A549 (cell line): Measurements from ENCODE around the gene VWA8. TPM values are rescaled to one million over a fixed set of nuclear protein-coding genes. Genes with fewer than 3 reads are reported as not detected.
"Not testable (repeated sequence)": the region's sequence is repeated elsewhere in the genome, so short reads cannot be mapped to it uniquely, and the experiment has no call there.

Source experiments
- ATAC-seq, 2 experiments: fragments of 200-7000 bp in 1 of 2; fragments of >200 bp in 1 of 2; cut with Nextera tagmentation in 1 of 2; cut with Tn5 transposase in 1 of 2; 3 replicates each; pipeline versions ENCODE4 v1.8.0 to v1.9.1; 2018 to 2020; ENCODE audit warnings: mild to moderate bottlenecking in 1 of 2, moderate library complexity in 1 of 2
- CTCF ChIA-PET: fragments of 300-600 bp; sonication (Branson Sonifier 250); formaldehyde crosslinking; extraction: SDS; loops from one replicate; lab custom pipeline; 2021; ENCODE audit warnings: antibody characterized with exemption, inconsistent platforms; lab: Yijun Ruan, JAX
- POLR2A ChIA-PET: fragments of 350-600 bp; formaldehyde crosslinking; extraction: SDS; loops from one replicate; lab custom pipeline; 2021; ENCODE audit warnings: antibody characterized with exemption, inconsistent platforms; lab: Yijun Ruan, JAX
- DNase-seq, 2 experiments: peaks; one replicate each; pipeline versions ENCODE4 v3.0.0 to v3.0.0-alpha.2; 2011 to 2016; ENCODE audit warnings: low read depth in 1 of 2, low spot score in 1 of 2
- FAIRE-seq: peaks from 2 replicates; lab custom pipeline; 2011; peaks lifted over from hg19 to GRCh38; lab: Jason Lieb, UNC
- H3K27ac ChIP-seq, 2 experiments: fragments of >200 bp; sonication (Bioruptor Twin); formaldehyde crosslinking; 3 replicates each; pipeline ENCODE4 v1.5.1; 2016 to 2017
- H3K4me1 ChIP-seq: fragments of >200 bp; sonication (Bioruptor Twin); formaldehyde crosslinking; 3 replicates; pipeline ENCODE4 v1.6.1; 2016
- H3K4me2 ChIP-seq: fragments of >200 bp; sonication (Bioruptor Twin); formaldehyde crosslinking; 3 replicates; pipeline ENCODE4 v1.6.1; 2016
- H3K4me3 ChIP-seq: fragments of >200 bp; sonication (Bioruptor Twin); formaldehyde crosslinking; 3 replicates; pipeline ENCODE4 v1.5.1; 2016
- H3K9me3 ChIP-seq: fragments of >200 bp; sonication (Bioruptor Twin); formaldehyde crosslinking; 3 replicates; pipeline ENCODE4 v1.6.1; 2016
- CEBPB ChIP-seq, 2 experiments: fragments of >200 bp in 1 of 2; sonication (Bioruptor Twin) in 1 of 2; formaldehyde crosslinking in 1 of 2; IDR thresholded peaks; 2 replicates each; pipeline ENCODE4 v1.6.1; 2012 to 2016
- E2F6 ChIP-seq: IDR thresholded peaks from 2 replicates; pipeline ENCODE4 v1.6.1; 2012; ENCODE audit warnings: low read depth, borderline replicate concordance
- EHMT2 ChIP-seq: fragments of 200-600 bp; sonication (generic); IDR thresholded peaks from 2 replicates; pipeline ENCODE4 v1.6.1; 2016; ENCODE audit warnings: antibody characterized with exemption, low read depth, mild to moderate bottlenecking, moderate library complexity
- HDAC2 ChIP-seq: fragments of 200-600 bp; sonication (generic); IDR thresholded peaks from 2 replicates; pipeline ENCODE4 v1.6.1; 2016
- HEYL ChIP-seq: fragments of 250-450 bp; sonication (Bioruptor Pico); IDR thresholded peaks from 2 replicates; pipeline ENCODE4 v1.8.0; 2021; ENCODE audit warnings: mild to moderate bottlenecking, moderate library complexity
- HOXA7 ChIP-seq: fragments of 250-450 bp; sonication (Bioruptor Pico); IDR thresholded peaks from 2 replicates; pipeline ENCODE4 v1.5.0; 2020; ENCODE audit warnings: mild to moderate bottlenecking, moderate library complexity
- JUN ChIP-seq, 2 experiments: fragments of >200 bp; sonication (Bioruptor Twin); formaldehyde crosslinking; IDR thresholded peaks; 2 replicates in 1 of 2; 3 replicates in 1 of 2; pipeline ENCODE4 v1.6.1; 2016 to 2017
- KDM1A ChIP-seq: fragments of 200-600 bp; sonication (generic); IDR thresholded peaks from 2 replicates; pipeline ENCODE4 v1.6.1; 2016; ENCODE audit warnings: low read depth, mild to moderate bottlenecking
- MAX ChIP-seq: IDR thresholded peaks from 2 replicates; pipeline ENCODE4 v1.6.1; 2012
- PHF8 ChIP-seq: fragments of 200-600 bp; sonication (generic); IDR thresholded peaks from 2 replicates; pipeline ENCODE4 v1.6.1; 2016; ENCODE audit warnings: low read depth, mild to moderate bottlenecking, antibody characterized with exemption, moderate library complexity, borderline replicate concordance
- POLR2A ChIP-seq: IDR thresholded peaks from 2 replicates; pipeline ENCODE4 v1.6.1; 2012; ENCODE audit warnings: mild to moderate bottlenecking, low read length
- RNF2 ChIP-seq: fragments of 200-600 bp; sonication (generic); IDR thresholded peaks from 2 replicates; pipeline ENCODE4 v1.6.1; 2016; ENCODE audit warnings: low read depth, mild to moderate bottlenecking, antibody characterized with exemption, moderate library complexity, borderline replicate concordance
- ZC3H11A ChIP-seq: fragments of 450-650 bp; IDR thresholded peaks from 2 replicates; pipeline ENCODE4 v1.6.1; 2014; ENCODE audit warnings: antibody characterized with exemption, mild to moderate bottlenecking
- ZSCAN20 ChIP-seq: fragments of 250-450 bp; sonication (Bioruptor Pico); IDR thresholded peaks from 2 replicates; pipeline ENCODE4 v1.8.0; 2022; ENCODE audit warnings: mild to moderate bottlenecking, moderate library complexity
- WGBS: methylation state at CpG from one replicate; pipeline ENCODE4 v1.1.6; 2017; ENCODE audit errors: missing lambda C conversion rate; 5-methylcytosine and 5-hydroxymethylcytosine counted together
- polyA plus RNA-seq, 4 experiments: library from polyadenylated mRNA; depleted of rRNA in 3 of 4; stranded (reverse); fragments of >200 nt; fragmentation: RNase III in 1 of 4; extraction: RNeasy Plus Mini Kit Qiagen cat#74134 plus additional on column Dnase treatment in 1 of 4; gene quantifications; 2 replicates in 3 of 4; 3 replicates in 1 of 4; pipeline ENCODE4 v1.2.3, GENCODE V29; 2011 to 2017
- TF ChIP-seq, protein P1 (sequence below): fragments of >200 bp; sonication (Bioruptor Twin); formaldehyde crosslinking; IDR thresholded peaks from 2 replicates; pipeline ENCODE4 v1.6.1; 2016
- TF ChIP-seq, protein P2 (sequence below): IDR thresholded peaks from 2 replicates; pipeline ENCODE4 v1.6.1; 2012
- TF ChIP-seq, protein P3 (sequence below): fragments of >200 bp; sonication (Bioruptor Twin); formaldehyde crosslinking; IDR thresholded peaks from 3 replicates; pipeline ENCODE4 v1.6.1; 2016
- TF ChIP-seq, protein P4 (sequence below): fragments of 150-350 bp; IDR thresholded peaks from 2 replicates; pipeline ENCODE4 v1.6.1; 2014; ENCODE audit warnings: low read depth, mild to moderate bottlenecking, low read length

VWA8 gene
- polyA plus RNA-seq, 2 of the 4 experiments (the other 2 are of a cell fraction) = 6.4 to 15.3 TPM

DNA sequence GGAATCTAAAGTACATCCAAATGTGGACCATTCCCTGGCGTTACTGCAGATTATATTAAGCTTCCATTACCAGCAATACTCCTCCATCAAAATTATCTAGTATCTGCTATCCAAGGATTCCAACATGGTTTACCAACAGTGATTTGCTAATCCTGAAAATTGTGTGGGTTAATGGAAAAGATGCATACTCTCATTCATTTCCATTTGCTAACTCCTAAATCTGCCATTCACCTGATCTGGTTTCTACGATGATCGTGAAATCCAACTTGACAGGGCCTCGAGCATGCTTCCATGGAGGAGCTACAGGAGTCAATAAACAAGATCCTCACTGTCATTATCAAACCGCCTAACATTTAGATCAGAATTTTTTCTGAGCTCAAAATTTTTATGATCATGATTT is 382.5 kb downstream of the VWA8 start:
- FAIRE-seq = no peak
- Histone ChIP-seq H3K4me2 (no peak overlapping the region), H3K4me1 (no peaks in the 10 kb centered on the region), H3K4me3 (no peak overlapping the region), H3K27ac (no peak overlapping the region), H3K9me3 (no peaks in the 10 kb centered on the region)
- TF ChIP-seq, protein P1, sequence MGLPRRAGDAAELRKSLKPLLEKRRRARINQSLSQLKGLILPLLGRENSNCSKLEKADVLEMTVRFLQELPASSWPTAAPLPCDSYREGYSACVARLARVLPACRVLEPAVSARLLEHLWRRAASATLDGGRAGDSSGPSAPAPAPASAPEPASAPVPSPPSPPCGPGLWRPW = no peak
- TF ChIP-seq EHMT2 = no peak
- TF ChIP-seq, protein P2, sequence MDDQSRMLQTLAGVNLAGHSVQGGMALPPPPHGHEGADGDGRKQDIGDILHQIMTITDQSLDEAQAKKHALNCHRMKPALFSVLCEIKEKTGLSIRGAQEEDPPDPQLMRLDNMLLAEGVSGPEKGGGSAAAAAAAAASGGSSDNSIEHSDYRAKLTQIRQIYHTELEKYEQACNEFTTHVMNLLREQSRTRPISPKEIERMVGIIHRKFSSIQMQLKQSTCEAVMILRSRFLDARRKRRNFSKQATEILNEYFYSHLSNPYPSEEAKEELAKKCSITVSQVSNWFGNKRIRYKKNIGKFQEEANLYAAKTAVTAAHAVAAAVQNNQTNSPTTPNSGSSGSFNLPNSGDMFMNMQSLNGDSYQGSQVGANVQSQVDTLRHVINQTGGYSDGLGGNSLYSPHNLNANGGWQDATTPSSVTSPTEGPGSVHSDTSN = no peak
- no peak for TF ChIP-seq KDM1A
- no peak for TF ChIP-seq E2F6
- TF ChIP-seq ZSCAN20 (CRISPR knock-in tag) = no peak
- TF ChIP-seq CEBPB (IDR thresholded peaks at IDR 0.05) = no peak
- TF ChIP-seq, protein P3, sequence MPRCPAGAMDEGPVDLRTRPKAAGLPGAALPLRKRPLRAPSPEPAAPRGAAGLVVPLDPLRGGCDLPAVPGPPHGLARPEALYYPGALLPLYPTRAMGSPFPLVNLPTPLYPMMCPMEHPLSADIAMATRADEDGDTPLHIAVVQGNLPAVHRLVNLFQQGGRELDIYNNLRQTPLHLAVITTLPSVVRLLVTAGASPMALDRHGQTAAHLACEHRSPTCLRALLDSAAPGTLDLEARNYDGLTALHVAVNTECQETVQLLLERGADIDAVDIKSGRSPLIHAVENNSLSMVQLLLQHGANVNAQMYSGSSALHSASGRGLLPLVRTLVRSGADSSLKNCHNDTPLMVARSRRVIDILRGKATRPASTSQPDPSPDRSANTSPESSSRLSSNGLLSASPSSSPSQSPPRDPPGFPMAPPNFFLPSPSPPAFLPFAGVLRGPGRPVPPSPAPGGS = no peak
- no peak for TF ChIP-seq JUN (IDR thresholded peaks at IDR 0.05)
- DNase-seq = no peak
- no peak for ATAC-seq
- ChIA-PET POLR2A (no interaction called here), CTCF (no interaction called here)
- 97% methylated on average over 5 of the region's 5 CpGs for WGBS

- DNase-seq = no peak
- no peak for TF ChIP-seq MAX
- TF ChIP-seq ZC3H11A = no peak
- TF ChIP-seq POLR2A = no peak
- TF ChIP-seq HOXA7 (CRISPR knock-in tag) = no peak
- no peak for TF ChIP-seq EHMT2
- no peak for TF ChIP-seq RNF2
- TF ChIP-seq, protein P4, sequence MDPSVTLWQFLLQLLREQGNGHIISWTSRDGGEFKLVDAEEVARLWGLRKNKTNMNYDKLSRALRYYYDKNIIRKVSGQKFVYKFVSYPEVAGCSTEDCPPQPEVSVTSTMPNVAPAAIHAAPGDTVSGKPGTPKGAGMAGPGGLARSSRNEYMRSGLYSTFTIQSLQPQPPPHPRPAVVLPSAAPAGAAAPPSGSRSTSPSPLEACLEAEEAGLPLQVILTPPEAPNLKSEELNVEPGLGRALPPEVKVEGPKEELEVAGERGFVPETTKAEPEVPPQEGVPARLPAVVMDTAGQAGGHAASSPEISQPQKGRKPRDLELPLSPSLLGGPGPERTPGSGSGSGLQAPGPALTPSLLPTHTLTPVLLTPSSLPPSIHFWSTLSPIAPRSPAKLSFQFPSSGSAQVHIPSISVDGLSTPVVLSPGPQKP = no peak
- no peak for TF ChIP-seq PHF8
- no peak for TF ChIP-seq HEYL (CRISPR knock-in tag)
- TF ChIP-seq, protein P3 = no peak
- TF ChIP-seq HDAC2 = no peak
- TF ChIP-seq, all 56 proteins: peak for 0
- ATAC-seq = no peak
- H3K27ac ChIP-seq = no peak overlapping the region
- ChIA-PET CTCF (no interaction called here), POLR2A (no interaction called here)
- WGBS = 78% methylated on average over 4 of the region's 4 CpGs
- H3K4me3 ChIP-seq = no peak overlapping the region
- no peak for FAIRE-seq
- H3K4me2 ChIP-seq = no peak overlapping the region
- no peaks in the 10 kb centered on the region for H3K9me3 ChIP-seq
- no peaks in the 10 kb centered on the region for H3K4me1 ChIP-seq
These were observed 383.5 kb downstream of the VWA8 start for GRCh38 chr13:41577436-41577835.

- CTCF ChIA-PET, H3K4me1 ChIP-seq, H3K4me3 ChIP-seq, ATAC-seq, POLR2A ChIA-PET, DNase-seq, H3K9me3 ChIP-seq, H3K27ac ChIP-seq, FAIRE-seq, H3K4me2 ChIP-seq: not testable (repeated sequence)
- 98% methylated on average over 19 of the region's 19 CpGs for WGBS
These were observed 387.3 kb downstream of the VWA8 start for GRCh38 chr13:41573640-41574039.

- H3K9me3 ChIP-seq, CTCF ChIA-PET, H3K4me2 ChIP-seq, DNase-seq, H3K4me3 ChIP-seq, ATAC-seq, FAIRE-seq, POLR2A ChIA-PET, H3K4me1 ChIP-seq, H3K27ac ChIP-seq: not testable (repeated sequence)
- WGBS = 90% methylated on average over 2 of the region's 33 CpGs
These were observed 389.0 kb downstream of the VWA8 start for GRCh38 chr13:41571817-41572340.
